GM12873 (cell line): ENCODE measurements around the gene CNN3.

Experiments
- CTCF ChIP-seq: IDR thresholded peaks from 2 replicates; pipeline ENCODE4 v1.5.1; 2012; ENCODE audit warnings: low read depth, mild to moderate bottlenecking, moderate library complexity, low read length, control low read depth; ENCODE audit not compliant: insufficient read depth; ENCODE audit errors: missing control alignments

The CNN3 gene

GRCh38 chr1:94936861-94937620, 10.1 kb upstream of the CNN3 start:
- no peak for TF ChIP-seq CTCF

- TF ChIP-seq CTCF, result no peak
Observed at GRCh38 chr1:94935476-94935875, 8.6 kb upstream of the CNN3 start.

- TF ChIP-seq CTCF, result no peak
Observed at GRCh38 chr1:94935034-94935433, 8.1 kb upstream of the CNN3 start.

GRCh38 chr1:94934551-94934950, 7.6 kb upstream of the CNN3 start:
- no peak for TF ChIP-seq CTCF

- no peak for TF ChIP-seq CTCF
Observed at GRCh38 chr1:94931254-94931841, 4.4 kb upstream of the CNN3 start.

- TF ChIP-seq CTCF, result no peak
Observed at GRCh38 chr1:94929351-94930217, 2.7 kb upstream of the CNN3 start.
